DMS53 treated with DMSO at 0.1 percent for 48 hours (cell line): Measurements from ENCODE around the gene INPP4A.

ENCODE experiments used
- DNase-seq: peaks from one replicate; lab custom pipeline; 2025; ENCODE audit not compliant: unreplicated experiment; lab: John Stamatoyannopoulos, UW

INPP4A gene

GRCh38 chr2:98509542-98510321 is 65.1 kb downstream of the INPP4A start:
- DNase-seq, result no peak

- DNase-seq, result no peak
These were observed 65.6 kb downstream of the INPP4A start for GRCh38 chr2:98510322-98510662.

GRCh38 chr2:98511981-98512380 is 67.3 kb downstream of the INPP4A start:
- DNase-seq, result no peak

- no peak for DNase-seq
These were observed 68.0 kb downstream of the INPP4A start for GRCh38 chr2:98512699-98513098.

- DNase-seq, result no peak
These were observed 69.5 kb downstream of the INPP4A start for GRCh38 chr2:98514096-98514639.

- DNase-seq, result no peak
These were observed 70.2 kb downstream of the INPP4A start for GRCh38 chr2:98514879-98515249.

GRCh38 chr2:98515250-98515991 is 70.8 kb downstream of the INPP4A start:
- no peak for DNase-seq

GRCh38 chr2:98516571-98516970 is 71.9 kb downstream of the INPP4A start:
- DNase-seq, result no peak

GRCh38 chr2:98517636-98518035 is 73.0 kb downstream of the INPP4A start:
- DNase-seq, result no peak

- DNase-seq, result no peak
These were observed 73.4 kb downstream of the INPP4A start for GRCh38 chr2:98518101-98518500.

- no peak for DNase-seq
These were observed 74.5 kb downstream of the INPP4A start for GRCh38 chr2:98519156-98519555.

- no peak for DNase-seq
These were observed 75.2 kb downstream of the INPP4A start for GRCh38 chr2:98519851-98520250.

- no peak for DNase-seq
These were observed 76.1 kb downstream of the INPP4A start for GRCh38 chr2:98520806-98521205.

GRCh38 chr2:98521266-98521665 is 76.6 kb downstream of the INPP4A start:
- DNase-seq, result no peak

- no peak for DNase-seq
These were observed 78.2 kb downstream of the INPP4A start for GRCh38 chr2:98522854-98523253.

- no peak for DNase-seq
These were observed 79.5 kb downstream of the INPP4A start for GRCh38 chr2:98524168-98524567.

- DNase-seq, result no peak
These were observed 83.7 kb downstream of the INPP4A start for GRCh38 chr2:98528349-98528748.

- DNase-seq, result no peak
These were observed 85.5 kb downstream of the INPP4A start for GRCh38 chr2:98530114-98530513.

GRCh38 chr2:98532756-98533155 is 88.1 kb downstream of the INPP4A start:
- no peak for DNase-seq

- no peak for DNase-seq
These were observed 88.9 kb downstream of the INPP4A start for GRCh38 chr2:98533547-98533946.

GRCh38 chr2:98534761-98535160 is 90.1 kb downstream of the INPP4A start:
- DNase-seq, result no peak

- DNase-seq, result no peak
These were observed 91.5 kb downstream of the INPP4A start for GRCh38 chr2:98535971-98536677.
